Activated CD8-positive, alpha-beta T cell treated with anti-CD3 and anti-CD28 coated beads for 36 hours (primary cell): ENCODE data around the gene MYBPC3. TPM values are rescaled to one million over a fixed set of nuclear protein-coding genes. Genes with fewer than 3 reads are reported as not detected.

ENCODE experiments used
- ATAC-seq: fragments of 200-7000 bp; cut with Tn5 transposase; one replicate; pipeline ENCODE4 v1.10.0; 2021; ENCODE audit warnings: mild to moderate bottlenecking, moderate library complexity
- CTCF ChIA-PET: fragments of 350-600 bp; sonication (Branson Sonifier 250); formaldehyde crosslinking; loops from one replicate; lab custom pipeline; 2021; ENCODE audit warnings: antibody characterized with exemption; lab: Charles Lee
- POLR2A ChIA-PET: fragments of 350-600 bp; sonication (Branson Sonifier 250); formaldehyde crosslinking; loops from one replicate; lab custom pipeline; 2021; ENCODE audit warnings: antibody characterized with exemption; lab: Charles Lee
- DNase-seq: peaks from one replicate; pipeline ENCODE4 v3.0.0-alpha.2; 2020
- H3K27ac Mint-ChIP-seq: one replicate; pipeline ENCODE4 v1.8.0; 2021; ENCODE audit warnings: mild to moderate bottlenecking, mixed read lengths
- H3K27me3 Mint-ChIP-seq: one replicate; pipeline ENCODE4 v1.8.0; 2021; ENCODE audit warnings: mixed read lengths
- H3K36me3 Mint-ChIP-seq: one replicate; pipeline ENCODE4 v1.8.0; 2021; ENCODE audit warnings: low read depth, mixed read lengths
- H3K4me1 Mint-ChIP-seq: one replicate; pipeline ENCODE4 v1.8.0; 2021; ENCODE audit warnings: low read depth, mixed read lengths
- H3K4me3 Mint-ChIP-seq: one replicate; pipeline ENCODE4 v1.8.0; 2021; ENCODE audit warnings: mild to moderate bottlenecking, moderate library complexity, mixed read lengths
- H3K9me3 Mint-ChIP-seq: one replicate; pipeline ENCODE4 v1.8.0; 2021; ENCODE audit warnings: mixed read lengths
- CTCF ChIP-seq: fragments of 200-600 bp; IDR thresholded peaks from one replicate; pipeline ENCODE4 v1.8.0; 2022; ENCODE audit warnings: antibody characterized with exemption, mild to moderate bottlenecking
- intact Hi-C: fragments of 100-400 bp; cut with micrococcal nuclease; formaldehyde crosslinking; loops from one replicate; pipeline ENCODE4 v1.10.0; 2022
- total RNA-seq, 2 experiments: library from RNA; stranded (reverse); gene quantifications; one replicate each; pipeline ENCODE4 v1.2.3, GENCODE V29; 2021

Gene MYBPC3
- total RNA-seq, 2 experiments from 2014 or later: not detected

- ChIA-PET POLR2A (interaction anchor here (0.6 kb wide), 1 partner anchor 346 kb away, joined by 3 read pairs; no protein-coding TSS in a partner anchor), CTCF (interaction anchor here (0.6 to 2.0 kb wide), 6 partner anchors 19 to 357 kb away, joined by 3 to 6 read pairs (median 4); partner anchors contain the start of gene ACP2)
Observed at GRCh38 chr11:47354913-47355282, 2.4 kb upstream of the MYBPC3 start.

GRCh38 chr11:47353978-47354774 is 1.7 kb upstream of the MYBPC3 start:
- DNase-seq: no peak
- ChIA-PET POLR2A (no interaction called here), CTCF (interaction anchor here (1.2 to 2.0 kb wide), 3 partner anchors 20 to 356 kb away, joined by 3 to 6 read pairs (median 4); no protein-coding TSS in a partner anchor)
- Mint-ChIP-seq H3K4me1 (peaks cover under 1% of the 10 kb centered on the region), H3K27me3 (no peaks in the 10 kb centered on the region), H3K27ac (no peak overlapping the region), H3K36me3 (no peaks in the 10 kb centered on the region), H3K4me3 (no peak overlapping the region), H3K9me3 (no peaks in the 10 kb centered on the region)
- intact Hi-C loops: no loop called here
- no peak for ATAC-seq
- no peak for TF ChIP-seq CTCF

More at GRCh38 chr11:47354913-47355282, 2.4 kb upstream of the MYBPC3 start:
- H3K36me3 Mint-ChIP-seq: no peaks in the 10 kb centered on the region
- H3K9me3 Mint-ChIP-seq: no peaks in the 10 kb centered on the region
- TF ChIP-seq CTCF: no peak
- ATAC-seq: no peak
- H3K27ac Mint-ChIP-seq: no peak overlapping the region
- H3K4me3 Mint-ChIP-seq: no peak overlapping the region
- no peak for DNase-seq
- H3K27me3 Mint-ChIP-seq: no peaks in the 10 kb centered on the region
- peaks cover 8% of the 10 kb centered on the region for H3K4me1 Mint-ChIP-seq
- intact Hi-C loops: no loop called here

GRCh38 chr11:47351156-47352126 is 1.1 kb downstream of the MYBPC3 start:
- ChIA-PET CTCF (interaction anchor here (1.2 kb wide), 1 partner anchor 22 kb away, joined by 6 read pairs; no protein-coding TSS in a partner anchor), POLR2A (no interaction called here)
- Mint-ChIP-seq H3K4me3 (no peak overlapping the region), H3K36me3 (no peaks in the 10 kb centered on the region), H3K4me1 (no peaks in the 10 kb centered on the region), H3K27me3 (no peaks in the 10 kb centered on the region), H3K9me3 (no peaks in the 10 kb centered on the region), H3K27ac (no peak overlapping the region)
- no peak for ATAC-seq
- intact Hi-C loops: no loop called here
- DNase-seq: no peak
- no peak for TF ChIP-seq CTCF

- no peak overlapping the region for H3K27ac Mint-ChIP-seq
- CTCF ChIA-PET: interaction anchor here (1.2 kb wide), 1 partner anchor 24 kb away, joined by 6 read pairs; no protein-coding TSS in a partner anchor
- H3K9me3 Mint-ChIP-seq: no peaks in the 10 kb centered on the region
- POLR2A ChIA-PET: no interaction called here
- H3K27me3 Mint-ChIP-seq: no peaks in the 10 kb centered on the region
- no peak for DNase-seq
- no peaks in the 10 kb centered on the region for H3K36me3 Mint-ChIP-seq
- TF ChIP-seq CTCF: no peak
- no peaks in the 10 kb centered on the region for H3K4me1 Mint-ChIP-seq
- no peak overlapping the region for H3K4me3 Mint-ChIP-seq
- ATAC-seq: no peak
- intact Hi-C loops: no loop called here
Observed at GRCh38 chr11:47350315-47350714, 2.2 kb downstream of the MYBPC3 start.
